ENCODE results near the gene GAS6. TPM values are rescaled to one million over a fixed set of nuclear protein-coding genes. Genes with fewer than 3 reads are reported as not detected.

The GAS6 gene
- total RNA-seq, 1 donor from 2014 or later = 42.9 TPM

- Mint-ChIP-seq H3K9me3 (no peaks in the 10 kb centered on the region), H3K36me3 (no peaks in the 10 kb centered on the region), H3K4me1 (ENCODE audit: unreplicated experiment) (no peaks in the 10 kb centered on the region), H3K27ac (no peak overlapping the region), H3K4me3 (no peak overlapping the region), H3K27me3 (peaks cover 42% of the 10 kb centered on the region)
- TF ChIP-seq, protein P1, sequence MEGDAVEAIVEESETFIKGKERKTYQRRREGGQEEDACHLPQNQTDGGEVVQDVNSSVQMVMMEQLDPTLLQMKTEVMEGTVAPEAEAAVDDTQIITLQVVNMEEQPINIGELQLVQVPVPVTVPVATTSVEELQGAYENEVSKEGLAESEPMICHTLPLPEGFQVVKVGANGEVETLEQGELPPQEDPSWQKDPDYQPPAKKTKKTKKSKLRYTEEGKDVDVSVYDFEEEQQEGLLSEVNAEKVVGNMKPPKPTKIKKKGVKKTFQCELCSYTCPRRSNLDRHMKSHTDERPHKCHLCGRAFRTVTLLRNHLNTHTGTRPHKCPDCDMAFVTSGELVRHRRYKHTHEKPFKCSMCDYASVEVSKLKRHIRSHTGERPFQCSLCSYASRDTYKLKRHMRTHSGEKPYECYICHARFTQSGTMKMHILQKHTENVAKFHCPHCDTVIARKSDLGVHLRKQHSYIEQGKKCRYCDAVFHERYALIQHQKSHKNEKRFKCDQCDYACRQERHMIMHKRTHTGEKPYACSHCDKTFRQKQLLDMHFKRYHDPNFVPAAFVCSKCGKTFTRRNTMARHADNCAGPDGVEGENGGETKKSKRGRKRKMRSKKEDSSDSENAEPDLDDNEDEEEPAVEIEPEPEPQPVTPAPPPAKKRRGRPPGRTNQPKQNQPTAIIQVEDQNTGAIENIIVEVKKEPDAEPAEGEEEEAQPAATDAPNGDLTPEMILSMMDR (conservative IDR thresholded peaks at IDR 0.05) = no peak
- DNase-seq (ENCODE audit: extremely low spot score, unreplicated experiment) = no peak
Observed at GRCh38 chr13:113783200-113783881, 80.5 kb downstream of the GAS6 start.

DNA sequence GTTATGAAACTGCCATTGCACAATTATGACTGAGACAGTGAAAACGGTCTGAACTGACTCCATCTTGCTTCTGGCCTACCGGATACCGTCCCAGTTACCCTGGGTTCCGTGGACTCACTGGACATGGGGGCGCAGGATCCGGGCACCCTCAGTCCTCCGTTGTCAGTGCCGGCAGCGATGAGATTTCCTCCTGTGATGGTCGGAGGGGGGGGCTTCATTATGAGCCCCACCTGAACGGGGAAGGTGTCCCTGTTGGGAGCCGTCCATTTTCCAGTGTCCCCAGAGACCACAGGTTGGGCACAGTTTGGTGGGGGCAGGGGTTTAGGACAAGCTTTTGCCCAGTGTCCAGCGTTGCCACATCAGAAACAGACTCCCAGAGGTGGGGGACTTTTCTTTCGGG is 81.4 kb downstream of the GAS6 start:
- Mint-ChIP-seq H3K4me1 (ENCODE audit: unreplicated experiment) (no peaks in the 10 kb centered on the region), H3K36me3 (no peaks in the 10 kb centered on the region), H3K27me3 (peaks cover 42% of the 10 kb centered on the region), H3K4me3 (no peak overlapping the region), H3K9me3 (no peaks in the 10 kb centered on the region), H3K27ac (no peak overlapping the region)
- no peak for DNase-seq (ENCODE audit: extremely low spot score, unreplicated experiment)
- TF ChIP-seq, protein P1 (conservative IDR thresholded peaks at IDR 0.05) = no peak

DNA sequence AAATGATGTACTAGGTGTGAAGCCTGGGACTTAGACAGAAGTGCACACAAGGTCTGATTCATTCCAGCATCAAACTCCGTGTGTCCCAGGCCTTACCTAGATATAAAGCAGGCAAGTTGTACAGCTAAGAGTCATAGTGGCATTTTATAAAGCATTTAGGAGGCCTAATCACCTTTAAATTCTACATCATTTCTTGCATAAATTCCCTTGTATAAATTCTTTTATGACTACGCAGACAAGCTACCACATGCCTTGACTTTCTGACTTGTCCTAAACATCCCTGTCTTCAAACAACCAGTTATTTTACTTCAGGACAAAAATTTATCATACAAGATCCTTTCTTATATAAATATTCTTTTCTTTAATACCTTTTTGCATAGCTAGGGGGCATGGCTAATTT is 82.3 kb downstream of the GAS6 start:
- Mint-ChIP-seq H3K27ac (no peak overlapping the region), H3K4me3 (no peak overlapping the region), H3K27me3 (peaks cover 42% of the 10 kb centered on the region), H3K36me3 (no peaks in the 10 kb centered on the region), H3K4me1 (ENCODE audit: unreplicated experiment) (no peaks in the 10 kb centered on the region), H3K9me3 (no peaks in the 10 kb centered on the region)
- DNase-seq (ENCODE audit: extremely low spot score, unreplicated experiment) = no peak
- TF ChIP-seq, protein P1 (conservative IDR thresholded peaks at IDR 0.05) = no peak

GRCh38 chr13:113777311-113778260 is 86.3 kb downstream of the GAS6 start:
- Mint-ChIP-seq H3K27me3 (peaks cover 22% of the 10 kb centered on the region), H3K36me3 (no peaks in the 10 kb centered on the region), H3K4me1 (ENCODE audit: unreplicated experiment) (no peaks in the 10 kb centered on the region), H3K9me3 (peaks cover under 1% of the 10 kb centered on the region), H3K27ac (no peak overlapping the region), H3K4me3 (no peak overlapping the region)
- DNase-seq (ENCODE audit: extremely low spot score, unreplicated experiment) = no peak
- TF ChIP-seq, protein P1 (conservative IDR thresholded peaks at IDR 0.05) = no peak

DNA sequence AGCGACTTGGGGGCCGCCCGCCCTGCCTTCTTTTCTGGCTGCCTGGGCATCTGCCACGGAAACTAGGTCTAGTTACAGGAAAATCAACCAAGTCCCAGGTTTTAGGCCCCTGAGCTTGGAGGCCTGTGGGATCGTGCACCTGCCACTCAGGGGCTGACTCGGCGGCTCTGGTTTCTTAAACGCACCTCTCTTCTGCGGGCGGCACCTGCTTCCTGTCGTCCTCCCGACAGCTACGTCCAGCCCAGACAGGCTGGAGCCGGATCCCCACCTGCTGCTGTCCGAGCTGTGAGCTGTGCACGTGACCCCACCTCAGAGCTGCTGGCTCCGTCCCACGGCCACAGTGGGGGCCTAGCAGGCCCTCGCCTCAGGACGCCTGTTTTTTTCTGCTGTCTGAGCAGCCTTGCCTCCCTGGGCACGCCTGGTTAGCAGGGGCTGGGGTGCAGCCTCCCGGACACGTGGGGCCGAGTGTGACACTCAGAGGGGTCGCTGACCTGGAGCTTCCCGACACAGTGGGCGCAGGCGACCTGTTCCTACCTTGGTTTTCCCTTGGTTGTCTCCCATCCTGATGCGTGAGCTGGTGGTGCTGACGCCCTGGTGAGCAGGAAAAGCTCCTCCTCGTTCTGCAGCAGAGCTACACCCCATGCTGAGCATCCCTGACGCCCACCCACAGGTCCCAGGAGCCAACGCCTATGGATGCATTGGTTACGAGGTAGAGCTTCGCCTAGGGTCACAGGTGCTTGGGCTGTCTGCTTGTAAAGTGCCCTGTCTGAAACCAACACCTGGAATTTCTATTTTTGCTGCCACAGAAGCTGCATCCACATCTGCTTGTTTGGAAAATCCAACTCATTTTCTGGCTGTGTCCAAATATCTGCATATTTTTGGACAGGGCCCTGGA is 87.4 kb downstream of the GAS6 start:
- no peaks in the 10 kb centered on the region for H3K4me1 Mint-ChIP-seq (ENCODE audit: unreplicated experiment)
- TF ChIP-seq, protein P1 (conservative IDR thresholded peaks at IDR 0.05) = no peak
- H3K9me3 Mint-ChIP-seq = peaks cover 8% of the 10 kb centered on the region
- H3K27me3 Mint-ChIP-seq = peaks cover 27% of the 10 kb centered on the region
- no peak for DNase-seq (ENCODE audit: extremely low spot score, unreplicated experiment)
- no peak overlapping the region for H3K4me3 Mint-ChIP-seq
- no peaks in the 10 kb centered on the region for H3K36me3 Mint-ChIP-seq
- H3K27ac Mint-ChIP-seq = no peak overlapping the region

Measured in type B pancreatic cell (in vitro differentiated cells).